ENCODE results near the gene LRIG1.

DNA sequence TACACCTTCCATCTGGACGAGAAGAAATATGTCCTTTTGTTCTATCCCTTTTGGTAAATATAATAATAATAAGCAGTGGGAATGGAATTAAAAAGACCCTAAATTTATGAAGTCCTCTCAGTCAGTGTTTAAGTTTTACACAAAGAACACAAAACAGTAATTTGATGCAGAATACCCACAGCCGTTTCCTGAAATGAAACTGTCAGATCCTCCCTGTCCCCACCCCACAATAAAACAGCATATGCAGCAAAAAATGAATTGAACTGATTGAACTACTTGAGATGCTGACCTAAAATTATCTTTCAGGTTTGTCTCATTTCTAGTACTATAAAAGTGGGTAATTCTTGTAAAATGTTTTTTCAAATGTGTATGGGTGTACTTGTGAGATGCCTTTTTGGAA lies 2.2 kb upstream of the LRIG1 start:
- no peak for TF ChIP-seq BACH2 (CRISPR knock-in tag; IDR thresholded peaks at IDR 0.05; ENCODE audit: borderline replicate concordance)
- TF ChIP-seq TCF4 (CRISPR knock-in tag; IDR thresholded peaks at IDR 0.05; ENCODE audit: borderline replicate concordance): no peak
- no peak for TF ChIP-seq TOX (CRISPR knock-in tag; IDR thresholded peaks at IDR 0.05; ENCODE audit: borderline replicate concordance)
- TF ChIP-seq, protein P1, sequence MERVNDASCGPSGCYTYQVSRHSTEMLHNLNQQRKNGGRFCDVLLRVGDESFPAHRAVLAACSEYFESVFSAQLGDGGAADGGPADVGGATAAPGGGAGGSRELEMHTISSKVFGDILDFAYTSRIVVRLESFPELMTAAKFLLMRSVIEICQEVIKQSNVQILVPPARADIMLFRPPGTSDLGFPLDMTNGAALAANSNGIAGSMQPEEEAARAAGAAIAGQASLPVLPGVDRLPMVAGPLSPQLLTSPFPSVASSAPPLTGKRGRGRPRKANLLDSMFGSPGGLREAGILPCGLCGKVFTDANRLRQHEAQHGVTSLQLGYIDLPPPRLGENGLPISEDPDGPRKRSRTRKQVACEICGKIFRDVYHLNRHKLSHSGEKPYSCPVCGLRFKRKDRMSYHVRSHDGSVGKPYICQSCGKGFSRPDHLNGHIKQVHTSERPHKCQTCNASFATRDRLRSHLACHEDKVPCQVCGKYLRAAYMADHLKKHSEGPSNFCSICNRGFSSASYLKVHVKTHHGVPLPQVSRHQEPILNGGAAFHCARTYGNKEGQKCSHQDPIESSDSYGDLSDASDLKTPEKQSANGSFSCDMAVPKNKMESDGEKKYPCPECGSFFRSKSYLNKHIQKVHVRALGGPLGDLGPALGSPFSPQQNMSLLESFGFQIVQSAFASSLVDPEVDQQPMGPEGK (CRISPR knock-in tag; IDR thresholded peaks at IDR 0.05; ENCODE audit: borderline replicate concordance): no peak
- TF ChIP-seq ISL1 (CRISPR knock-in tag; IDR thresholded peaks at IDR 0.05): no peak
- TF ChIP-seq ESRRG (CRISPR knock-in tag; IDR thresholded peaks at IDR 0.05): no peak
- TF ChIP-seq ZC3H10 (CRISPR knock-in tag; IDR thresholded peaks at IDR 0.05): no peak
- no peak for TF ChIP-seq ARNTL (CRISPR knock-in tag; IDR thresholded peaks at IDR 0.05; ENCODE audit: borderline replicate concordance, low read depth)
- TF ChIP-seq OSR1 (CRISPR knock-in tag; IDR thresholded peaks at IDR 0.05): no peak
- TF ChIP-seq, protein P2, sequence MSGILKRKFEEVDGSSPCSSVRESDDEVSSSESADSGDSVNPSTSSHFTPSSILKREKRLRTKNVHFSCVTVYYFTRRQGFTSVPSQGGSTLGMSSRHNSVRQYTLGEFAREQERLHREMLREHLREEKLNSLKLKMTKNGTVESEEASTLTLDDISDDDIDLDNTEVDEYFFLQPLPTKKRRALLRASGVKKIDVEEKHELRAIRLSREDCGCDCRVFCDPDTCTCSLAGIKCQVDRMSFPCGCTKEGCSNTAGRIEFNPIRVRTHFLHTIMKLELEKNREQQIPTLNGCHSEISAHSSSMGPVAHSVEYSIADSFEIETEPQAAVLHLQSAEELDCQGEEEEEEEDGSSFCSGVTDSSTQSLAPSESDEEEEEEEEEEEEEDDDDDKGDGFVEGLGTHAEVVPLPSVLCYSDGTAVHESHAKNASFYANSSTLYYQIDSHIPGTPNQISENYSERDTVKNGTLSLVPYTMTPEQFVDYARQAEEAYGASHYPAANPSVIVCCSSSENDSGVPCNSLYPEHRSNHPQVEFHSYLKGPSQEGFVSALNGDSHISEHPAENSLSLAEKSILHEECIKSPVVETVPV (CRISPR knock-in tag; IDR thresholded peaks at IDR 0.05): no peak
- no peak for TF ChIP-seq ZNF8 (CRISPR knock-in tag; IDR thresholded peaks at IDR 0.05)
- TF ChIP-seq, protein P3, sequence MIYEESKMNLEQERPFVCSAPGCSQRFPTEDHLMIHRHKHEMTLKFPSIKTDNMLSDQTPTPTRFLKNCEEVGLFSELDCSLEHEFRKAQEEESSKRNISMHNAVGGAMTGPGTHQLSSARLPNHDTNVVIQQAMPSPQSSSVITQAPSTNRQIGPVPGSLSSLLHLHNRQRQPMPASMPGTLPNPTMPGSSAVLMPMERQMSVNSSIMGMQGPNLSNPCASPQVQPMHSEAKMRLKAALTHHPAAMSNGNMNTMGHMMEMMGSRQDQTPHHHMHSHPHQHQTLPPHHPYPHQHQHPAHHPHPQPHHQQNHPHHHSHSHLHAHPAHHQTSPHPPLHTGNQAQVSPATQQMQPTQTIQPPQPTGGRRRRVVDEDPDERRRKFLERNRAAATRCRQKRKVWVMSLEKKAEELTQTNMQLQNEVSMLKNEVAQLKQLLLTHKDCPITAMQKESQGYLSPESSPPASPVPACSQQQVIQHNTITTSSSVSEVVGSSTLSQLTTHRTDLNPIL (CRISPR knock-in tag; IDR thresholded peaks at IDR 0.05; ENCODE audit: low read depth): no peak
- no peak for TF ChIP-seq ZFP30 (CRISPR knock-in tag; IDR thresholded peaks at IDR 0.05)
